ENCODE measurements around the gene CAPN13. TPM values are rescaled to one million over a fixed set of nuclear protein-coding genes. Genes with fewer than 3 reads are reported as not detected.
A peak's percentile ranks its signal among the peaks of the same experiment; 100 is the strongest.

The CAPN13 gene
- total RNA-seq, 1 donor from 2014 or later = not detected

DNA sequence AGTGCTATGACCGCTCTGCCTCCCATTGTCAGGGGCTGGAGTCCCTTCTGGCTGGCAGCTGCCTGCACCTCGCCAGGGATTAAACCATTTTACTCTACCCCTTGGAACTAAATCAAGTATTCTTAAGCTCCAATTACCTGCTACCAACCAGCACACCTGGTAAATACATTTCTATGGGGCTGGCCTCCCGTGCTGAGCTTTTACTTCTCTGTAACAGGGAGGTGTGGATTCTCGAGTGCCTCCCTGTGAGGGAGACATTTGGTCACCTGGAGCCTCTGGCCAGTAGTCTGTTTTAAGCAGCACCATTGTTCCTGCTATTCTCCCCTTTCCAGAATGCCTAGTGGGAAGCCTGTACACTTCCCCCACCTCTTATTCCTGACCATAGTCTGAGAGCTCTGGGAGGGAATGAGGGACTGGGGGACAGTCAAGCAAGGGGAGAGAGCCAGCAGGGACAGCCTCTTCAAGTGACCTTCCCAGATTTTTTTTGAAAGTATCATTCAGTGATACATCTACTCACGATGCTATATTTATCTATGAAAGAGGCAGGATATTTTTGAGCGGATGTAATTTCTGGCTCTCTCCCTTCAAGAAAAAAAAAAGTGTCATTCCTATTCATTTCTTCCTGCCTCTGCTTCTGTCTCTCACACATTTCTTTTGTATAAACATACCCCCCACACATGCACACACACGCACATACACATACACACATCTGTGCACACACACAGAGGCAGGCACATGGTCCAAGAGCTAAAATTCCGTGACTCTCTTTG, 112.8 kb downstream of the CAPN13 start:
- H3K9ac ChIP-seq (ENCODE audit: low read depth in 1 of 3, low read length in 3 of 3) = no peak overlapping the region
- H3K36me3 ChIP-seq (ENCODE audit: control insufficient read depth in 3 of 3, insufficient read depth in 3 of 3, low read length in 3 of 3) = no peaks in the 10 kb centered on the region
- H3K9me3 ChIP-seq (ENCODE audit: control insufficient read depth in 3 of 3, low read length in 3 of 3) = no peaks in the 10 kb centered on the region
- H3K27me3 ChIP-seq (ENCODE audit: control insufficient read depth in 3 of 3, insufficient read depth in 3 of 3, low read length in 3 of 3) = no peaks in the 10 kb centered on the region
- peaks cover 14 to 26% (median 24%) of the 10 kb centered on the region in 3 donors for H3K4me1 ChIP-seq (ENCODE audit: control insufficient read depth in 3 of 3, insufficient read depth in 3 of 3, low read length in 3 of 3)
- H3K27ac ChIP-seq (ENCODE audit: low read depth, low read length) = no peak overlapping the region
- no peak overlapping the region for H3K4me3 ChIP-seq (ENCODE audit: low read length in 3 of 3)

DNA sequence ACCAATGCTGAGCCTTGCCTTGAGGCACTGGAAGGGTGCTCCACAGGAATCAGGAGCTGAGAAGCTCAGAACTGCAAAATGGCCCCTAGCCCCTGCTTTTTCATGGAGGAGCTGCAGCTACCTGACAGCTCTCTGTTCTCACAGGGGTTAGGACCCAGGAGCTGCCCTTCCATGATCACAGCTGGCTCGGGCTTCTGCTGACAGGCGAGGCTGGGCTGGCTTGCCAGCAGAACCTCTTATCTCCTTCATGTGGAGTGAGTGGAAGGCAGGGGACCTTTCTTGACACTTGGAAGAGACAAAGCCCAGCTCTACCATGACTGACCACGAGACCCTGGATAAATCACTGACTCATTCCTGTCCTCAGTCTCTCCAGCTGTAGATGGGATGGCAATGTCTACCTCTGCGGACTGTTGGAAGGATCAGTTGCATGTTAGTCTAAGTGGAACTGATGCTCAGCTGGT, 113.4 kb downstream of the CAPN13 start:
- Histone ChIP-seq H3K36me3 (ENCODE audit: control insufficient read depth in 3 of 3, insufficient read depth in 3 of 3, low read length in 3 of 3) (no peaks in the 10 kb centered on the region), H3K27ac (ENCODE audit: low read depth, low read length) (no peak overlapping the region)

DNA sequence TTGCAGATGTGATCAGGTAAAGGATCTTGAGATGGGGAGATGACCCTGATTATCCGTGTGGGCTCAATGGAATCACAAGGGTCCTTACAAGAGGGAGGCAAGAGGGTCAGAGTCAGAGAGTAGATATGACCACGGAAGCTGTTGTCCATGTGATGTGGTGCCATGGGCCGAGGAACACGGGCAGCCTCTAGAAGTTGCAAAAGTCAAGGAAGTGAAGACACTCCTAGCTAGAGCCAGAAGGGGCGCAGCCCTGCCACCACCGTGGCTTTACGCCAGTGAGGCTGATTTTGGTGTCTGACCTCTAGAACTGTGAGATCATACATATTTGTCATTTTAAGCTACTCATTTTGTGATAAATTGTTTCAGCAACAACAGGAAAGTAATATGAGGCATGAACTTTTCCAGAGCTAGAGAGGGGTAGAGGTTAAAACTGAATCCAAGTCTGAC, 114.4 kb downstream of the CAPN13 start:
- Histone ChIP-seq H3K4me3 (ENCODE audit: low read length in 3 of 3) (no peak overlapping the region), H3K36me3 (ENCODE audit: control insufficient read depth in 3 of 3, insufficient read depth in 3 of 3, low read length in 3 of 3) (no peaks in the 10 kb centered on the region), H3K27ac (ENCODE audit: low read depth, low read length) (no peak overlapping the region), H3K9me3 (ENCODE audit: control insufficient read depth in 3 of 3, low read length in 3 of 3) (no peaks in the 10 kb centered on the region), H3K9ac (ENCODE audit: low read depth in 1 of 3, low read length in 3 of 3) (no peak overlapping the region), H3K27me3 (ENCODE audit: control insufficient read depth in 3 of 3, insufficient read depth in 3 of 3, low read length in 3 of 3) (no peaks in the 10 kb centered on the region), H3K4me1 (ENCODE audit: control insufficient read depth in 3 of 3, insufficient read depth in 3 of 3, low read length in 3 of 3) (peaks cover 22 to 39% (median 32%) of the 10 kb centered on the region in 3 donors)

More for the DNA sequence above, 113.4 kb downstream of the CAPN13 start:
- no peaks in the 10 kb centered on the region for H3K9me3 ChIP-seq (ENCODE audit: control insufficient read depth in 3 of 3, low read length in 3 of 3)
- H3K27me3 ChIP-seq (ENCODE audit: control insufficient read depth in 3 of 3, insufficient read depth in 3 of 3, low read length in 3 of 3) = no peaks in the 10 kb centered on the region
- no peak overlapping the region for H3K4me3 ChIP-seq (ENCODE audit: low read length in 3 of 3)
- H3K9ac ChIP-seq (ENCODE audit: low read depth in 1 of 3, low read length in 3 of 3) = no peak overlapping the region
- H3K4me1 ChIP-seq (ENCODE audit: control insufficient read depth in 3 of 3, insufficient read depth in 3 of 3, low read length in 3 of 3) = peaks cover 20 to 32% (median 30%) of the 10 kb centered on the region in 3 donors

- H3K36me3 ChIP-seq (ENCODE audit: control insufficient read depth in 3 of 3, insufficient read depth in 3 of 3, low read length in 3 of 3) = no peaks in the 10 kb centered on the region
- H3K27ac ChIP-seq (ENCODE audit: low read depth, low read length) = no peak overlapping the region
- H3K27me3 ChIP-seq (ENCODE audit: control insufficient read depth in 3 of 3, insufficient read depth in 3 of 3, low read length in 3 of 3) = no peaks in the 10 kb centered on the region
- peaks cover 22 to 39% (median 32%) of the 10 kb centered on the region in 3 donors for H3K4me1 ChIP-seq (ENCODE audit: control insufficient read depth in 3 of 3, insufficient read depth in 3 of 3, low read length in 3 of 3)
- H3K9me3 ChIP-seq (ENCODE audit: control insufficient read depth in 3 of 3, low read length in 3 of 3) = no peaks in the 10 kb centered on the region
- no peak overlapping the region for H3K4me3 ChIP-seq (ENCODE audit: low read length in 3 of 3)
- no peak overlapping the region for H3K9ac ChIP-seq (ENCODE audit: low read depth in 1 of 3, low read length in 3 of 3)
Observed at GRCh38 chr2:30691948-30692828, 115.1 kb downstream of the CAPN13 start.

DNA sequence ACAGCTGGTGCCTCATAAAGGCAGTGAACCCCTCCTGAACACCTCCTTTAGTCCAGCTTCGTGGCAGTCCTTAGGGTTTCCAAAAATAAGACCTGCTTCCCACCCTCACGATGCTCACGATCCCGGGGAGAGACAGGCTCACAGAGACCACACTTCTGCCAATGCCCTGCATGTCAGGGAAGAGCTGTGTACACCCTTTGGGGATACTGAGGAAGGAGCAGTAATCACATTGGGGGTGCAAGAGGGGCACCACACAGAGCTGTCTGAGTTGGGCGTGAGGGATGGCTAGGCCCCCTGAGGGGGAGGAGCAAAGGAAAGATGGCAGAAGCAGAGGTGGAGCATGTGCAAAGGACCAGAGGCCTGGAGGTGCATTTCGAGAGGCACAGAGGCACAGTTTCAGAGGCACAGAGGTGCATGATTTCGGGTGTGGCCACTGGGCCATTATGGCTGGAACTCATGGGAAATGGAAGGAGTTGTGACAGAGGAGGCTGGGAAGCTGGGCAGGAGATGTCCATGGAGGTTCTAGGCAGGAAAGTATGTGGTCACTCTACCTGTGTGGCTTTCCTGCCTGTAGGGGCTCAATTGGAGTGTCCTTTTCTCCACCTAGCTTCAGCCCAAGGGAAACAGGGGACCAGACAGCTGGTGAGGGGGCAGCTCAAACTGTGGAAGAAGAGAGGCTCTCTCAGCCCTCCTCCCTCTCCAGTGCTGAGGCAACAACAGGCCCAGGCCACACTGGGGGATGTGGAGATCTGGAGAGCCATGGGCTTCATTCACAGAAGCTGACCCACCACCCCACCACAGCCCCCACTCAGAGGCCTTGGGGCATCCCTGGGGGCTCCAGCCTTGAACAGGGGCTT, 115.9 kb downstream of the CAPN13 start:
- Histone ChIP-seq H3K4me3 (ENCODE audit: low read length in 3 of 3) (no peak overlapping the region), H3K4me1 (ENCODE audit: control insufficient read depth in 3 of 3, insufficient read depth in 3 of 3, low read length in 3 of 3) (peaks cover 22 to 39% (median 32%) of the 10 kb centered on the region in 3 donors), H3K27ac (ENCODE audit: low read depth, low read length) (no peak overlapping the region), H3K36me3 (ENCODE audit: control insufficient read depth in 3 of 3, insufficient read depth in 3 of 3, low read length in 3 of 3) (no peaks in the 10 kb centered on the region), H3K9me3 (ENCODE audit: control insufficient read depth in 3 of 3, low read length in 3 of 3) (no peaks in the 10 kb centered on the region), H3K27me3 (ENCODE audit: control insufficient read depth in 3 of 3, insufficient read depth in 3 of 3, low read length in 3 of 3) (no peaks in the 10 kb centered on the region), H3K9ac (ENCODE audit: low read depth in 1 of 3, low read length in 3 of 3) (no peak overlapping the region)

- H3K9me3 ChIP-seq (ENCODE audit: control insufficient read depth in 3 of 3, low read length in 3 of 3) = no peaks in the 10 kb centered on the region
- peaks cover 20 to 36% (median 32%) of the 10 kb centered on the region in 3 donors for H3K4me1 ChIP-seq (ENCODE audit: control insufficient read depth in 3 of 3, insufficient read depth in 3 of 3, low read length in 3 of 3)
- no peak overlapping the region for H3K9ac ChIP-seq (ENCODE audit: low read depth in 1 of 3, low read length in 3 of 3)
- no peaks in the 10 kb centered on the region for H3K27me3 ChIP-seq (ENCODE audit: control insufficient read depth in 3 of 3, insufficient read depth in 3 of 3, low read length in 3 of 3)
- H3K4me3 ChIP-seq (ENCODE audit: low read length in 3 of 3) = no peak overlapping the region
- no peaks in the 10 kb centered on the region for H3K36me3 ChIP-seq (ENCODE audit: control insufficient read depth in 3 of 3, insufficient read depth in 3 of 3, low read length in 3 of 3)
- no peak overlapping the region for H3K27ac ChIP-seq (ENCODE audit: low read depth, low read length)
Observed at GRCh38 chr2:30690126-30690561, 117.1 kb downstream of the CAPN13 start.

DNA sequence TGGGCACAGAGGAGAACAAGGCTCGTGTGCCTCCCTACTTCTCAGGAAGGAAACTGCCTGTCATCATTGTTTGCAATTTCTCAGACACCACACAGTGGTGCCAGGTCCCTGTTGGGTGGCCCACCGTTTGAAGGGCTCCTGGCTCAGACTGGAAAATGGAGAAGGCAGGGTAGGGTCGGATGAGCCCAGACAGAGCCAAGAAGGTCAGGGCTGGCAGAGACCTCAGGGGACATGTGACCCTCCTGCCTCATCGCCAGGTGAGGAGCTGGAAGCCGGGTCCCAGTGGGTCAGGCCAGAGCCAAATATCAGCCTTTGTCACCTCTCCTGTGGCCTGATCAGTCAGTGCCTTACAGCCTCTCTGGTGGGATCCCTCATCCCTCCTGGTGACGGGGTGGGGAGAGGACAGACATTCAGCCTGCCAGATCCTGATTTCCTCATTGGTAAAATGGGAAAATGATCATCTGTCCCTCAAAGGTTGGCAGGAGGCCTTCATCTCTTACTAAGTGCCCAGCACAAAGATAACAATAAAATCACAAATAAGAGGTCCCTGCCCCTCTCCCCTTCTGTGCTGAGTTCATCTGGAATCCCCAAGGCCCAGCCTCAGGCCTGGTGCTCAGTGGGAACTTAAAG, 117.6 kb downstream of the CAPN13 start:
- no peak overlapping the region for H3K27ac ChIP-seq (ENCODE audit: low read depth, low read length)
- H3K4me1 ChIP-seq (ENCODE audit: control insufficient read depth in 3 of 3, insufficient read depth in 3 of 3, low read length in 3 of 3) = peaks cover 15 to 31% (median 28%) of the 10 kb centered on the region in 3 donors
- H3K4me3 ChIP-seq (ENCODE audit: low read length in 3 of 3) = no peak overlapping the region
- no peaks in the 10 kb centered on the region for H3K36me3 ChIP-seq (ENCODE audit: control insufficient read depth in 3 of 3, insufficient read depth in 3 of 3, low read length in 3 of 3)
- H3K9ac ChIP-seq (ENCODE audit: low read depth in 1 of 3, low read length in 3 of 3) = peak overlapping the region in 1 of 3 donors; percentile 62
- no peaks in the 10 kb centered on the region for H3K9me3 ChIP-seq (ENCODE audit: control insufficient read depth in 3 of 3, low read length in 3 of 3)
- no peaks in the 10 kb centered on the region for H3K27me3 ChIP-seq (ENCODE audit: control insufficient read depth in 3 of 3, insufficient read depth in 3 of 3, low read length in 3 of 3)

GRCh38 chr2:30688956-30689401, 118.3 kb downstream of the CAPN13 start:
- no peak overlapping the region for H3K27ac ChIP-seq (ENCODE audit: low read depth, low read length)
- H3K4me1 ChIP-seq (ENCODE audit: control insufficient read depth in 3 of 3, insufficient read depth in 3 of 3, low read length in 3 of 3) = peaks cover 9 to 25% (median 22%) of the 10 kb centered on the region in 3 donors
- no peaks in the 10 kb centered on the region for H3K9me3 ChIP-seq (ENCODE audit: control insufficient read depth in 3 of 3, low read length in 3 of 3)
- no peaks in the 10 kb centered on the region for H3K27me3 ChIP-seq (ENCODE audit: control insufficient read depth in 3 of 3, insufficient read depth in 3 of 3, low read length in 3 of 3)
- H3K36me3 ChIP-seq (ENCODE audit: control insufficient read depth in 3 of 3, insufficient read depth in 3 of 3, low read length in 3 of 3) = no peaks in the 10 kb centered on the region
- peak overlapping the region in 2 of 3 donors; percentile 29 to 62 for H3K9ac ChIP-seq (ENCODE audit: low read depth in 1 of 3, low read length in 3 of 3)
- H3K4me3 ChIP-seq (ENCODE audit: low read length in 3 of 3) = peak overlapping the region in 2 of 3 donors; percentile 13 to 30

DNA sequence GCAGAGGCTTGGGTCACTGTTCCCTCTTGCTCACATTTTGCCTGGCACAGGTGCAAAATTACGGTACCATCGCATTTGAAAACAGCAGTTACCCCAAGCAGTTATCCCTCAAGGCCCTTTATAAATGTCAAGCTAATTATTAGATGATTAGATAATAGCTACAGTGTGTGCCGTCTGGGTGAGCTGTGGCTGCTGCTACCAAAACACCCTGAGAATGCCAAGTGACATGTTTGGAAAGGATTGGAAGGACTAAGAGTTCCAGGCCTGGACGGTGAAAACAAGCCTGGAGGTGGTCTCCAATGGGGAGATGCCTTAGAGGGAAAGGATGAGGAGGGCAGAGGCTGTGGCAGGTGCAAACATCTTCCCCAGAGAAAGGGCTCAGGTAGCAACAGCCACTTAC, 120.6 kb downstream of the CAPN13 start:
- Histone ChIP-seq H3K4me1 (ENCODE audit: control insufficient read depth in 3 of 3, insufficient read depth in 3 of 3, low read length in 3 of 3) (peaks cover 8 to 20% (median 18%) of the 10 kb centered on the region in 3 donors), H3K9me3 (ENCODE audit: control insufficient read depth in 3 of 3, low read length in 3 of 3) (no peaks in the 10 kb centered on the region), H3K27ac (ENCODE audit: low read depth, low read length) (no peak overlapping the region), H3K4me3 (ENCODE audit: low read length in 3 of 3) (no peak overlapping the region), H3K36me3 (ENCODE audit: control insufficient read depth in 3 of 3, insufficient read depth in 3 of 3, low read length in 3 of 3) (no peaks in the 10 kb centered on the region), H3K9ac (ENCODE audit: low read depth in 1 of 3, low read length in 3 of 3) (no peak overlapping the region), H3K27me3 (ENCODE audit: control insufficient read depth in 3 of 3, insufficient read depth in 3 of 3, low read length in 3 of 3) (no peaks in the 10 kb centered on the region)

Data from skeletal muscle tissue (tissue), 4 donors.